ENCODE data around the gene AXL. TPM values are rescaled to one million over a fixed set of nuclear protein-coding genes. Genes with fewer than 3 reads are reported as not detected.

AXL gene
- total and polyA plus RNA-seq, 2 of the 13 experiments (the other 11 are each of a cell fraction or from before 2014, with no cell fraction given): 0.71 to 5.9 TPM

DNA sequence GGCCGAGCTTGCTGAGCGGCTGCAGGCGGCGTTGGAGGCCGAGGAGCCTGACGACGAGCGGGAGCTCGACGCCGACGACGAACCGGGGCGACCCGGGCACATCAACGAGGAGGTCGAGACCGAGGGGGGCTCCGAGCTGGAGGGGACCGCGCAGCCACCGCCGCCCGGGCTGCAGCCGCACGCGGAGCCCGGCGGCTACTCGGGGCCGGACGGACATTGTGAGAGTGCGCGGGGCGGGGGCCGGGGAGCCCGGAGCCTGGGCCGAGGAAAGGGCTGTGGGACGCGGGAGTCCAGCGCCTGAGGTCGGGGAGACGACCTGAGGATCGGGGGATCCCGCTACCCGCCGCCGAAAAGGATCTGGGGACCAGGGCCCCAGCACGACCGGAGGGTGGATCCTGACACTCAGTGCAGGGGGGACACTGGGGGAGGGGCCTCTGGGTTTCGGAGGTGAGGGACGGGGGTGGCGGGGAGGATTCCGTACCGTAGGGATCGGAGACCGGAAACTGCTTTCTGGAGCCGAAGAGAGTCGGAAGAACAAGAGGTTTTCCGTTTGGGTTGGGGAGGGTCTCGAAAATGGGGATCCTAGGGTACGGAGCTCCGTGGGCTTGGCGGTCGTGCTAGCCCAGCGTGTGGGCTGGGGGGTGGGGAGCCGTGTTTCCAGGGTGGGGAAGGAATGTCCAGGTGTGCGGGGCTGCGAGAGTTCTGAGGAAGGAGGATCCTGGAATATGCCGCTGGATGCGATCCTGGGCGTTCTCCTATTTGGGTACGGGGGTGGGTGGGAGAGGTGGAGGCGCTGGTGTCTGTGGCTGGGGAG is 45.8 kb downstream of the AXL start:
- ChIA-PET POLR2A (interaction anchor here (0.7 to 4.5 kb wide), 17 partner anchors 9 to 105 kb away, joined by 3 to 104 read pairs (median 11); partner anchors contain the start of genes B9D2, CCDC97, CYP2S1 and TGFB1), CTCF (ENCODE audit: low intra/inter-chr PET ratio, low total read pairs) (no interaction called here)
- Histone ChIP-seq H4K20me1 (ENCODE audit: insufficient read depth, low read length) (no peaks in the 10 kb centered on the region), H3K4me1 (ENCODE audit: insufficient read depth, low read length) (peaks cover 28% of the 10 kb centered on the region), H3K4me2 (ENCODE audit: low read depth, low read length) (peak overlapping the region; percentile 96), H3K36me3 (replicated peaks in 1 of 2; ENCODE audit: control insufficient read depth in 1 of 2, insufficient read depth in 2 of 2, low read length in 2 of 2) (peaks cover 6 to 24% of the 10 kb centered on the region in 2 experiments), H3K9me3 (ENCODE audit: low read length) (no peaks in the 10 kb centered on the region), H3K4me3 (replicated peaks in 1 of 3; ENCODE audit: insufficient read depth in 1 of 3, low read depth in 2 of 3, low read length in 3 of 3) (peak overlapping the region; percentile 67 to 93 (median 85)), H3K9ac (ENCODE audit: insufficient read depth, low read depth, low read length) (peak overlapping the region; percentile 100), H3K27ac (ENCODE audit: extremely low read length, insufficient read depth, low read length) (peak overlapping the region; percentile 97), H3K27me3 (ENCODE audit: control insufficient read depth in 1 of 2, insufficient read depth in 2 of 2, low read length in 2 of 2) (no peaks in the 10 kb centered on the region; a peak in 1 of 5 replicates), H2AFZ (ENCODE audit: low read length) (no peak overlapping the region), H3K79me2 (ENCODE audit: insufficient read depth, low read length) (peaks cover 44% of the 10 kb centered on the region)
- under 1% methylated on average over 29 of the region's 75 CpGs for WGBS (ENCODE audit: low lambda C conversion rate)
- intact Hi-C loops (cut with micrococcal nuclease; ENCODE audit: unreplicated experiment): no loop called here
- BruUV-seq (replicated peaks): no TSS peak
- peak; percentile 46 for DNase-seq (ENCODE audit: low spot score)
- FAIRE-seq: no peak
- in situ Hi-C loops (cut with HindIII; ENCODE audit: extremely low pct_ligation_motif_present, low pct_unique_long_range_greater_than_20kb): loop anchor here (5.0 kb wide), 3 partner anchors 37 to 62 kb away; no protein-coding TSS in a partner anchor
- peak; percentile 7 for ATAC-seq
- no peak for TF ChIP-seq ZBTB1 (CRISPR knock-in tag; IDR thresholded peaks at IDR 0.05; ENCODE audit: borderline replicate concordance)
- TF ChIP-seq AGO2 (optimal IDR thresholded peaks at IDR 0.05; ENCODE audit: low read depth, low read length): peak; percentile 96
- TF ChIP-seq, protein P1, sequence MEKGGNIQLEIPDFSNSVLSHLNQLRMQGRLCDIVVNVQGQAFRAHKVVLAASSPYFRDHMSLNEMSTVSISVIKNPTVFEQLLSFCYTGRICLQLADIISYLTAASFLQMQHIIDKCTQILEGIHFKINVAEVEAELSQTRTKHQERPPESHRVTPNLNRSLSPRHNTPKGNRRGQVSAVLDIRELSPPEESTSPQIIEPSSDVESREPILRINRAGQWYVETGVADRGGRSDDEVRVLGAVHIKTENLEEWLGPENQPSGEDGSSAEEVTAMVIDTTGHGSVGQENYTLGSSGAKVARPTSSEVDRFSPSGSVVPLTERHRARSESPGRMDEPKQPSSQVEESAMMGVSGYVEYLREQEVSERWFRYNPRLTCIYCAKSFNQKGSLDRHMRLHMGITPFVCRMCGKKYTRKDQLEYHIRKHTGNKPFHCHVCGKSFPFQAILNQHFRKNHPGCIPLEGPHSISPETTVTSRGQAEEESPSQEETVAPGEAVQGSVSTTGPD (CRISPR knock-in tag; IDR thresholded peaks at IDR 0.05): 0 out of 2 replicates have a peak, but pooled peaks have one; percentile 16
- TF ChIP-seq RARA (CRISPR knock-in tag; IDR thresholded peaks at IDR 0.05): no peak
- no peak for TF ChIP-seq FOXA1 (IDR thresholded peaks at IDR 0.05)
- TF ChIP-seq FOXA1 (CRISPR knock-in tag; IDR thresholded peaks at IDR 0.05): no peak
- no peak for TF ChIP-seq SMARCC2 (IDR thresholded peaks at IDR 0.05)
- TF ChIP-seq ASH2L (IDR thresholded peaks at IDR 0.05; ENCODE audit: insufficient read length, low read depth, low read length): peak; percentile 17
- TF ChIP-seq, protein P2, sequence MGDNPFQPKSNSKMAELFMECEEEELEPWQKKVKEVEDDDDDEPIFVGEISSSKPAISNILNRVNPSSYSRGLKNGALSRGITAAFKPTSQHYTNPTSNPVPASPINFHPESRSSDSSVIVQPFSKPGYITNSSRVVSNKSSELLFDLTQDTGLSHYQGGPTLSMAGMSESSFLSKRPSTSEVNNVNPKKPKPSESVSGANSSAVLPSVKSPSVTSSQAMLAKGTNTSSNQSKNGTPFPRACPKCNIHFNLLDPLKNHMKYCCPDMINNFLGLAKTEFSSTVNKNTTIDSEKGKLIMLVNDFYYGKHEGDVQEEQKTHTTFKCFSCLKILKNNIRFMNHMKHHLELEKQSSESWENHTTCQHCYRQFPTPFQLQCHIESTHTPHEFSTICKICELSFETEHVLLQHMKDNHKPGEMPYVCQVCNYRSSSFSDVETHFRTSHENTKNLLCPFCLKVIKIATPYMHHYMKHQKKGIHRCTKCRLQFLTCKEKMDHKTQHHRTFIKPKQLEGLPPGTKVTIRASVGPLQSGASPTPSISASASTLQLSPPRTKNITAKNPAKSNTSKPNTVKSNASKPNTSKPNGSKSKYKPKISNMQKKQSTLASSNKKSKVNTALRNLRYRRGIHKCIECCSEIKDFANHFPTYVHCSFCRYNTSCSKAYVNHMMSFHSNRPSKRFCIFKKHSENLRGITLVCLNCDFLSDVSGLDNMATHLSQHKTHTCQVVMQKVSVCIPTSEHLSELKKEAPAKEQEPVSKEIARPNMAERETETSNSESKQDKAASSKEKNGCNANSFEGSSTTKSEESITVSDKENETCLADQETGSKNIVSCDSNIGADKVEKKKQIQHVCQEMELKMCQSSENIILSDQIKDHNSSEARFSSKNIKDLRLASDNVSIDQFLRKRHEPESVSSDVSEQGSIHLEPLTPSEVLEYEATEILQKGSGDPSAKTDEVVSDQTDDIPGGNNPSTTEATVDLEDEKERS (CRISPR knock-in tag; IDR thresholded peaks at IDR 0.05): peak; percentile 65; the same call in 1 of the 2 replicates
- TF ChIP-seq, protein P3, sequence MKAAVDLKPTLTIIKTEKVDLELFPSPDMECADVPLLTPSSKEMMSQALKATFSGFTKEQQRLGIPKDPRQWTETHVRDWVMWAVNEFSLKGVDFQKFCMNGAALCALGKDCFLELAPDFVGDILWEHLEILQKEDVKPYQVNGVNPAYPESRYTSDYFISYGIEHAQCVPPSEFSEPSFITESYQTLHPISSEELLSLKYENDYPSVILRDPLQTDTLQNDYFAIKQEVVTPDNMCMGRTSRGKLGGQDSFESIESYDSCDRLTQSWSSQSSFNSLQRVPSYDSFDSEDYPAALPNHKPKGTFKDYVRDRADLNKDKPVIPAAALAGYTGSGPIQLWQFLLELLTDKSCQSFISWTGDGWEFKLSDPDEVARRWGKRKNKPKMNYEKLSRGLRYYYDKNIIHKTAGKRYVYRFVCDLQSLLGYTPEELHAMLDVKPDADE (CRISPR knock-in tag; IDR thresholded peaks at IDR 0.05): no peak
- peak; percentile 20; the same call in 1 of the 2 replicates for TF ChIP-seq FOXC1 (CRISPR knock-in tag; IDR thresholded peaks at IDR 0.05; ENCODE audit: borderline replicate concordance)
- TF ChIP-seq ERF (CRISPR knock-in tag; IDR thresholded peaks at IDR 0.05): no peak
- no peak for TF ChIP-seq FOSL1 (CRISPR knock-in tag; IDR thresholded peaks at IDR 0.05; ENCODE audit: borderline replicate concordance)
- no peak for TF ChIP-seq ATF7 (IDR thresholded peaks at IDR 0.05)
- 0 out of 2 replicates have a peak, but pooled peaks have one; percentile 9 for TF ChIP-seq ATF7 (CRISPR knock-in tag; IDR thresholded peaks at IDR 0.05)
- no peak for TF ChIP-seq SUZ12 (IDR thresholded peaks at IDR 0.05; ENCODE audit: low read depth, low read length)
- 0 out of 2 replicates have a peak, but pooled peaks have one; percentile 85 for TF ChIP-seq ISX (CRISPR knock-in tag; conservative IDR thresholded peaks at IDR 0.05)
- no peak for TF ChIP-seq NR3C1 (CRISPR knock-in tag; IDR thresholded peaks at IDR 0.05)
- TF ChIP-seq ZNF432 (CRISPR knock-in tag; IDR thresholded peaks at IDR 0.05; ENCODE audit: borderline replicate concordance): 0 out of 2 replicates have a peak, but pooled peaks have one; percentile 55
- no peak for TF ChIP-seq ZC3H13 (CRISPR knock-in tag; IDR thresholded peaks at IDR 0.05)

Data from HepG2 (cell line).